ENCODE results near the gene TEDC1.

The TEDC1 gene

GRCh38 chr14:105490572-105491365, at the start of gene TEDC1:
Gene TEDC1, plus strand, starts transcription at chr14:105491246. Its CDS starts 130 bp downstream, at chr14:105491376.
- peak; percentile 98 for DNase-seq

- no peak for DNase-seq
Measured at GRCh38 chr14:105442125-105442524, 48.9 kb upstream of the TEDC1 start.

DNA sequence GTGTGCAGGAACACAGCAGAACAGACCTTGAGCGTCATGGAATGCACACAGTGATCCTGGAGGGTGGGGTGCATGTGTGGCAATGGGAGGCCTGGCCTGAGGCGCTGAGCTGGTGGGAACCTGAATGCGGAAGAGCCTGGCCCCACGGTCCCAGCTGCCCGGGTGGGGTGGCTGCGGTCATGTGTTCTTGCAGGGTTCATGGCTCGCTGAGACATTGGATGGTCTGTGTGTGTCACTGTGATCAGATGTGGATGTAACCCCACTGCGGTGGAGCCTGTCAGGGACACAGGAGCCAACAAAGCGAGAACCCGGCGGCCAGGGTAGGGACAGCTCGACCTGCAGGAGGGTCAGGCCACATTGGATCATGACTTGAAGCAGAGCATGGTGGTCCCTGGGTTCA, 48.2 kb upstream of the TEDC1 start:
- DNase-seq = no peak

- DNase-seq = no peak
Measured at GRCh38 chr14:105444859-105445258, 46.2 kb upstream of the TEDC1 start.

- no peak for DNase-seq
Measured at GRCh38 chr14:105445290-105445689, 45.8 kb upstream of the TEDC1 start.

- no peak for DNase-seq
Measured at GRCh38 chr14:105445901-105446845, 44.9 kb upstream of the TEDC1 start.

GRCh38 chr14:105446971-105447370, 44.1 kb upstream of the TEDC1 start:
- DNase-seq = no peak

- DNase-seq = no peak
Measured at GRCh38 chr14:105447651-105448640, 43.1 kb upstream of the TEDC1 start.

DNA sequence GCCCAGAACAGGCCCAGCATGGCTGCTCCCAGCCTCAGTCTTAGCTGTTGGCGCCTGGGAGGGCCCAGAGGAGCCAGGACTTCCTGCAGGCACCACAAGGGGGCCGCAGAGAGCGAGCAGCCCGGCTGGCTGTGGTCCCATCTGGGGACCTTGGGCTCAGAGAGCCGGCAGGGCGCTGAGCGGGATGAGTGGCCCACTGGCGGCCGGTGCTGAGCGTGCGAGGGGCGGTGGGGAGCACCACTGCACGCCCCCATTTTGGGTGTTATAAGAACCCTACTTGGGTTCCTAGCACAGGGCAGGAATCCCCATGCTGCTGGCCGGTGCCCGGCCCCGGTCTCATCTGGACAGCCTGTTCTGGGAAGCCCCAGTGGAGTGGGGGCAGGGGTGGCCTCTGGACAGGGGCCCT, 42.3 kb upstream of the TEDC1 start:
- DNase-seq = peak; percentile 68

DNA sequence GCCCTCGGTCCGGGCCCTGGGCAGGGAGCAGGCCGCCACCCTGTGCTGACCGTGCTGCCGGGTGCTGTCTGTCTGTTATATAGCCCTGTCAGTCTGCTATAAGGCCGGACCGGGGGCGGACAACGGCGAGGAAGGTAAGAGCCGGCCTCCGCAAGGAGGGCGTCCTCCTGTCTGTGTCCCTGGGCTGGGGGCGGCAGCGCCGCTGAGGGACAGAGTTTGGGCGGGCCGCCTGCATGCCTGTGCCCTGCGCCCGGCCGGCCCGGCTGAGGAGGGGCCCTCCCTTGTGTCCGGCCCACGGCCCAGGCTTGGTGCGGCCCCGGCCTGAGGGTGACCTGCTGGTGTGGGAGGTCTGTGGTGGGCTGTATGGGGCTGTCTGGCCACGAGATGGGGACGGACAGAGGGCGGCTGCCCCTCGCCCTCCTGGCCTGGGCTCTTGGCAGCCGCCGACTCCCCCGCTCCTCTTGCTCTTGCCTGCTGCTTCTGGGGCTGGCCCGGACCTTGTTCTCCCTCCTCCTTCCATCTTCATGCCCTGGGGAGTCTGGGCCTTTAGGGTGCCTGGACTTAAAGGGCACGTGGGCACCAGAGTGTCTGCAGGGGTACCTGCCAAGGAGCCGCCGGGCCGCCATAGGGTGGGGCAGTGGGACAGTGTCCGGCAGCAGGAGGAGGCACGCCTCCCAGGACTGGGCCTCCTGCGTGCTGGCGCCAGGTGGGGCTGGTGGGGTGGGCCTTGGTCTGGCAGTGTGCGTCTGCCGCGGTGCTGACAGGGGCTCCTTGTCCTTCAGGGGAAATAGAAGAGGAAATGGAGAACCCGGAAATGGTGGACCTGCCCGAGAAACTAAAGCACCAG, 41.5 kb upstream of the TEDC1 start:
- DNase-seq = no peak

GRCh38 chr14:105450123-105450505, 40.9 kb upstream of the TEDC1 start:
- DNase-seq = no peak

DNA sequence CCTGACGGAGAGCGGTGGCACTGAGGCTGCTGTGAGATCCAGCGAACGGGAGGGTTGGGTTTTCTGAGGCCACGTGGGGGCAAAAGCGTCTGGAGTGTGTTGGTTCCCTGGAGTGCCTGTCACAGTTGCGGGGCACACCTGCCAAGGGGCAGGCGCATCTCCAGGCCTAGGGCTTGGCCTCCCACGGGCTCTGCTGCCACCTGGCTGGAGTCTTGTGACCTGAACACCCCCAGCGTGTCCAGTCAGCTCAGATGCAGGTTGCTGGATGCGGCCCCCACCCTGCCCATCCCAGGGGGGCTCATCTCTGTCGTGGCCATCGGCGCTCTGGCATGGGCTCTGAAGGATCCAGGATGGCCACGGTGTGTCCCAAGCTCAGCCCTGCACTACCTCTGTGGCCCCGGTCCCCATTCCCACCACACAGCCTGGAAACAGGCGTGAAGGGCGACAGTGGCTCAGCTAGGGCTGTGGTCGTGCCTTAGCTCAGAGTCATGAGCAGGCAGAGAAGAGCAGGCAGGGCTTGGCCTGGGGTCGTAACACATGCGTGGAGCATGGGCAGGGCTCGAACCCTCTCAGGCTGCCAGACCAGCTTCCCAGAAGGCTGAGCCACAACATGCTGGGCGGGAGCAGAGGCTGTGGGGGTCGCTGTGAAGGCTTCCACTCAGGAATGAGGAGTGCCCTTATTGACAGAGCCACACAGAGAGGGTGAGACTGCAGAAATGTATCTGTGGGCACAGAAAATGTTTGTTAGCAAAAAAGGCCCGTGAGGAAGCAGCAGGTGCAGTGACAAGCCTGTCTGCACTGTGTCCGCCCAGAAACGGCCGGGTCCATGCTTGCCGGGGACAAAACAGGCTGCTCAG, 40.0 kb upstream of the TEDC1 start:
- no peak for DNase-seq

- no peak for DNase-seq
Measured at GRCh38 chr14:105452963-105453362, 38.1 kb upstream of the TEDC1 start.

- no peak for DNase-seq
Measured at GRCh38 chr14:105453847-105454246, 37.2 kb upstream of the TEDC1 start.

DNA sequence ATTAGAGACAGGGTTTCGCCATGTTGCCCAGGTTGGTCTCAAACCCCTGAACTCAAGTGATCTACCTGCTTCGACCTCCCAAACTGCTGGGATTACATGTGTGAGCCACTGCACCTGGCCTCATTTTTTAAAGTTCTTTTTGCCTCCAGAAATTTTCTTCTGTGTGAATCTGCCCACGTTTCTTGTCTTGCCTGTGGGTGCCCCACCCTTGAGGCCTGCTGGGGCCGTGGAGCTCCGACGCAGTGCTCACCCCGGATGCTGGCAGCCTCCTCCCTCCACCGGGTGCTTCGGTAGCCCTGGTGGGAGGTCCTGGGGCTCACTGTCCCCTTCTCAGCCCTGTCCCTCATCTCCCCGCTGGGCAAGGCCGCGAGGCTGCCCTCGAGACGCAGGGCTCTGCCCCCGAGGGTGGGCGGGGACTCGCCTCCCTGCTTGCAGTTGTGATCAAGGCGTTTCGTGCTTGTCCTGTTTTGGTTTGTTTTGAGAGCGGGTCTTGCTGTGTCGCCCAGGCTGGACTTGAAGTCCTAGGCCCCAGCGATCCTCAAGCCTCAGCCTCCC, 35.9 kb upstream of the TEDC1 start:
- no peak for DNase-seq

GRCh38 chr14:105455766-105456660, 35.0 kb upstream of the TEDC1 start:
- no peak for DNase-seq

GRCh38 chr14:105456736-105457617, 34.1 kb upstream of the TEDC1 start:
- DNase-seq = no peak

DNA sequence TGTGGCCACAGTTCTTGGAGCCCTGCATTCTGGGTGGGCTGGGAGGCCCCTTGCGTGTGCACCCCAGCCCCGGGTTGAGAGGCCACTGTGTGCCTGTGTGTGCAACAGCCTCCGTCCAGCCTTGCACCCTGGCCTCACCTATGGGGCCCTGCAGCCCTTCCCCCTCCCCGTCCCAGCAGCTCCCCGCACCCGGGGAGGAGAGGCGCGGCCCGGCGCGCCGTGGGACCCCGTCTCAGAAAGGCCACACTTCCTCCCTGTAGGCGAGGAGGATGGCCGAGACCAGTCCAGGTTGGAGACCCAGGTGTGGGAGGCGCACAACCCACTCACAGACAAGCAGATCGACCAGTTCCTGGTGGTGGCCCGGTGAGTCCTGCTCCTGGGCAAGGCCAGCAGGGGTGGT, 33.0 kb upstream of the TEDC1 start:
- DNase-seq = no peak

Measured in stimulated activated CD4-positive, alpha-beta T cell treated with anti-CD3 and anti-CD28 coated beads, Interleukin-4, amount 100 ng/mL, for 1 hour (primary cell).